Esophagus mucosa (tissue), 1 donor: ENCODE data around the gene IRX1. TPM values are rescaled to one million over a fixed set of nuclear protein-coding genes. Genes with fewer than 3 reads are reported as not detected.
A peak's percentile ranks its signal among the peaks of the same experiment; 100 is the strongest.

ENCODE experiments used
- ATAC-seq: fragments of 200-7000 bp; cut with Tn5 transposase; one replicate; pipeline ENCODE4 v1.9.1; 2020
- total RNA-seq: library from RNA; stranded (reverse); gene quantifications from one replicate; pipeline ENCODE4 v1.2.4, GENCODE V29; 2023
- donor health status: DM: yes; HTN: yes; CAD: no.

The IRX1 gene
- total RNA-seq, 1 donor from 2014 or later, result 1.1 TPM

- ATAC-seq, result no peak
Measured at GRCh38 chr5:3600106-3601060, 4.8 kb downstream of the IRX1 start.

GRCh38 chr5:3601061-3601710 is 5.6 kb downstream of the IRX1 start:
- no peak for ATAC-seq

- no peak for ATAC-seq
Measured at GRCh38 chr5:3601911-3602782, 6.5 kb downstream of the IRX1 start.

DNA sequence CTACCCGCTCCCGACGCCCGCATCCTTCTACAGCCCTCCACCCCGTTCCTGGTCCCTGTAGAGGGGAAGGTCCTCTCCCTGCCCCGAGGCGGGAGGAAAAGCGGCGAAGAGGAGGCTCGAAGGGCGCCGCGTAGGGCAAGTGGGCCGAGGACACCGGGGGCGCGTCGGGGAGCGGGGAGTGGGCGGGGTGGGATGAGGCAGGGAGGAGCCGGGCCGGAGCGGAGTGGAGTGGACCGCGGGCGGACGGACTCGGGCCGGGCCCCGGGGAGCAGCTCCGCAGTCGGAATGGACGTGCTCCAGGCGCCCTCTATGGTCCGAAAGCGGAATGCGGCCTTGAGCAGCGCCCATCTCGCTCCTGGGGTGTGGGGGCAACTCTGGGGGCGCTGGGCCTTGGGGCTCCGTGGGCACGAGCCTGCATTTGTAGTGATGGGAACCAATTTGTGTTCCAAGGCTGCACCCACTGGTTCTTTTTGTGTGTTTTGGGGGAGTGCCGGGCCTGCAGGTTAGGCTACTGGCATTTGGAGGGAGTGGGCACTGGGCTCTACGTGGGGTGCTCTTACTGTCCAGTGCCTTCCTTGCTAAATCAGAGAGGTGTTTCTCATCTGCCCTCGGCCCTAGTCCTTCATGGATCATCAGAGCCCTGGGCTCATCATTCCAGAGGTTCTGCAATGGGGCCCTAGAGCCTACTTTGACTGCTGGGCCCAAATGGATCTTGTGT is 7.3 kb downstream of the IRX1 start:
- peak; percentile 51 for ATAC-seq

DNA sequence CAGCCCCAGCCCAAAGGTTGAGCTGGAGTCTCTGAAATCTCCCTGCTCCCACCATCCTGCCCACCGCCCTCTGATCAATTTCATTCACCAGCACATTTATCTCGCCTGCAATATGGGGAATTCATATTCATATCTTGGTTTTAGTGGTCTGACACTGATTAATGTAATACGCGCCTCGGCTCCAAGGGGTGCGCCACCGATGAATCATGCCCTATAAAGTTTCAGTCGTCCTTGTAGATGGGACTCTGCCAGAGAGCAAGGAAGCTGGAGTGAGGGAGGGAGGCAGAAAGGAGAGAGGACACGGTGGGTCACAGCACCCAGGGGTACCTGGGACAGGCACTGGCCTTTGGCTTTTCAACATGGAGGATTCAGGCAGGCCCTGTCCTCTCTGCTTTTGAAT is 8.9 kb downstream of the IRX1 start:
- ATAC-seq, result no peak

DNA sequence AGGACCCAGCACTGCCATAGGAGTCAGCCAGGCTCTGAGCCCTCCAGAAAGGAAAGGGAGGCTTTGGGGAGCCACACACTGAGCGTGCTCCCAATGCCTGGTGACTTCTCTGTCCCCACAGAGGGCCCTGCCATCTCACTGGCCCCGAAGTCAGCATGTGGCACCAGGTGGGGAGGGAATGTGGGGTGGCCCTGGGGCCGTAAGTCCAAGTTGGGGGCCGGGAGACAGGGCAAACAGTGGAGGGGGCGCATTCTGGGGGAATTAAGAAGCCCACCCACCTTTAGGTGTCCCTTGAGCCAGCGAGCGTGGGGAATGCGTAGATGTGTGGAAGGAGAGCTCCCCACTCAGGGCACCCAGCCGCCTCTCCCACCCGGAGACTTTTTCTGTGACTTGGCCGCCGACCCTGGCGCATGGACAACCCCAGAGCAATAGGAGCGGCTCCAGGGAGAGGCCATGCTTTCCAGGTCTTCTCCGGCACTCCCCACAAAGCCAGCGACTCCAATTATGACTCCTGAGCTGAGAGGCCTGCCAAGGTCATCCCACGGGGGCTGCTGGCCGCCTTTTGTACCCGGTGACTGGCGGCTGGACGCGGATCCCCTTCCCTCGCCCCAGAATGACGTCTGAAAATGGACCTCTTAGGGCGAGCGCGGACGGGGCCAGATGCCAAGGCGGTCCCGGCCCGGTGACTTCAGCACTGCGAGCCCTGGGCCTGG is 9.8 kb downstream of the IRX1 start:
- no peak for ATAC-seq

GRCh38 chr5:3606121-3606831 is 10.6 kb downstream of the IRX1 start:
- ATAC-seq, result no peak

DNA sequence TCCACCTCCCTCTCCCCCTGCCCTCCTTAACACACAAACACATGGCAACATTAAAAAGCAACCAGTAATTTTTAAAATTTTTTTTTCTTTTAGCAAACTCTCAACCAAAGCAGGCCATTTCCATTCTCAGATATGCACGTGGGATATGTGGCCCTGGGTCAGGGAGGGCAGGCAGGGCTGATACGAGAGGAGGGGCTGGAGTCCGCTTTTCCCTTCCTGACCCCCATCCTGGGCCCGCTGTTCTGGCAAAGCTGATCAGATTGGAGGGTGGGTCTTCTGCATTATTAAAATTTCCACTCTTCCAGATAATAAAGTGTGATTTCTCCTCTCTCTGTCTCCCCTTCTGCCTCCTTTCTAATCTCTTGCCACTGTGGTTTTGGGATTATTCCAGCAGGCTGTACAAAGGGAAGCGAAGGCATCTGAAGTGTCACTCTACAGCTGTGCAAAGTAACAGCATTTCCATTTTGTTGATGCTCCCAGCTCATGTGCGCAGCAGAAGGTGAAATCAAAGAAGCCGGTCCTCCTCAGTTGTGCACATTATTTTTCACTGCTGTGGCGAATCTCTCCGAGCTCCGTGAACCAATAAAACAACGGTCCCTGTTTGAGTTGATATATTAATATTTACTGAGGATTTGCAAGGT is 12.0 kb downstream of the IRX1 start:
- no peak for ATAC-seq

DNA sequence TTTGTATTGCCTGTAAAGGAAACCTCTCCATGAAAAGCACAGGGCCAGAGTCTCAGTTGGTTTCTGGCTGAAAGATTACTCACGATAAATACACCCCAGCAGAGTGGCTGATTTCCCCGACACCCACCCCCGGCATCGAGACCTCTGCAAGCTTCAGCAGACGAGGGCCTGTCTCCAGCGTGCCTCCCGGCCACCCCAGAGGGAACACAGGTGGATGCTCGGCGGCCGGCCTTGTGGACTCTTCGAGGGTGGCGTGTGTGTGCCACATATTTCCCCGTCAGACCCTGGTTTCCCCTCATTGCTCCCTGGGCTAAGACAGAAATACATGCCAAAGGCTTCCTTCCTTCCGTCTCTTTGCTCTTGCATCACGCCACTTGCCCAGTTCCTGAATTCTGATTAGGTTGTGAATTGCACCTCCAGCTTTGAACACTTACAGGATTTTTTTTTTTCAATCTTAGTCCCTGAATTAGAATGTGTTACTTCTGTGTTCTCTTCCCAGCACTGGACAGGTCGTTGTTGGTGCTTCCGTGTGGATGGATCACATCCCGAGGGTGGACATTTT is 13.6 kb downstream of the IRX1 start:
- no peak for ATAC-seq

GRCh38 chr5:3612591-3613042 is 17.0 kb downstream of the IRX1 start:
- no peak for ATAC-seq

DNA sequence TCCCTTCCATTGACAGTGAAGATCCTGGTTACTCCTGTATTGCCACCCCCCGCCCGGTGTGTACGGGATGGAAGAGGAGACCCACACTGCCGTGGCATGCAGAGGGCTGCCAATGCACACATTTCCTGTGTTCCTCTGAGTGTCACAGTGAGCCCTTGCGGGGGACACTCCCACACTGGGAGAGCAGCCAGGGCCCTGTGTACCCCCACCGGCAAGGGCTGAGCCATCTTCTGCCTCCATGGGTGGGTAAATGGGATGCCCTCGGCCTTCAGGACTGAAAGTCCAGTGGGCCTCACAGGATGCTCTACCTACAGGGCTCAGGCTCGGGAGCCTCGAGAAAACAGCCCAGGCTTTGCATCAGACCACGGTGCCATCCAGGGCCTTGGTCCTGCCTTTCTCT is 18.1 kb downstream of the IRX1 start:
- ATAC-seq, result no peak

- ATAC-seq, result no peak
Measured at GRCh38 chr5:3615217-3615616, 19.6 kb downstream of the IRX1 start.

DNA sequence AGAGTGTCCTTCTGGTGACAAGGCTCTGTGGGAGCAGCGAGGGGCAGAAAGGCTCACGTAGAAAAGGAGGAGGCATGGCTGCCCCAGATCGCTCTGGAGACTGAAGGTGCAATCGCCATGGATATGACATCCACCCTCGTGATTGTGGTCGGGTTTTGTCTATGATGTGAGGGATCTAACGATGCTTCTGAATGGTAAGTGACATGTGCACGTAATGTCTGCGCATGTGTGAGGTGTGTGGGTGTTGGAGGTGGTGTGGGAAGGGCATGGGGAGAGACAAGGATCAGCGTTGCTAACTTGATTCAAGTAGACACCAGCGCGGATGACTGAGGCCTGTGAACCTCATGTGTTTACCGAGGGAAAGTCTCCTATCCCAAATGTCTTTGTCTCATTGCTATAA is 20.2 kb downstream of the IRX1 start:
- ATAC-seq, result no peak

- no peak for ATAC-seq
Measured at GRCh38 chr5:3619579-3619978, 23.9 kb downstream of the IRX1 start.

DNA sequence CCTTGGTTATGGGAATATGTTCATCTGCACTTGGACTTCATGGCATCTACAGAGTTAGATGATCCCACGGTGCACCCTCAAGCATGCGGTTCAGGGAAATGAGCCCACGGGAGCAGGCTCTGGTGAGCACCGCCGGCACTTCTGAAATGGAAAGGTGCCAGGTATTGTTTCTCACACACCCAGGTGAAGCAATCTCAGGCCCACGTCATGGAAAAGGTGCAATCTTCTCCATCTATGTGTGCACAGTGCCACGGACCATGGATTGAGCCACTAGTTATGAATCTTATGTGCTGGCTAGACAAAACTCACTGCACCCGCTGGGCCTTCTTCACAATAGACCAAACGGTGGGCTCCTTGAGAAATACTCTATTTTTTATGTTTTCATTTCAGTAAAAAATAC is 27.3 kb downstream of the IRX1 start:
- ATAC-seq, result no peak

DNA sequence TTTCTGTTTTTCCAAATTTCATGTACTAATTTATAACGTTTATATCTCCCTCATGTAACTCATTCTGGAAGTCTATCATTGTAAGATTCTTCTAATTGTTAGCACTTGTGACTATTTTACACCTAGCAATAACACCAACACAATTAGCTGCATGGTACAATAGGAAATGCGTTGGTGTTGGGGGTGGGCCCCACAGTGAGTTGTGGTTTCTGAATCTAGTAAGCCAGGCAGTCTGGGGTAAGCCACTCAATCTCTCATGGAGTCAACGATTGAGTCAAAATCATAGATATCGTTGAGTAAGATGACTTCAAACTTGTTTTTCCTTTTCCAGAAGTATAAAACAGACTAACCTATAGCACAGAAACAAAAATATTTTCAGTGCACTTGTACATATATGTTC is 30.0 kb downstream of the IRX1 start:
- no peak for ATAC-seq

GRCh38 chr5:3634061-3634460 is 38.4 kb downstream of the IRX1 start:
- ATAC-seq, result peak; percentile 23

- ATAC-seq, result no peak
Measured at GRCh38 chr5:3639175-3639574, 43.5 kb downstream of the IRX1 start.

DNA sequence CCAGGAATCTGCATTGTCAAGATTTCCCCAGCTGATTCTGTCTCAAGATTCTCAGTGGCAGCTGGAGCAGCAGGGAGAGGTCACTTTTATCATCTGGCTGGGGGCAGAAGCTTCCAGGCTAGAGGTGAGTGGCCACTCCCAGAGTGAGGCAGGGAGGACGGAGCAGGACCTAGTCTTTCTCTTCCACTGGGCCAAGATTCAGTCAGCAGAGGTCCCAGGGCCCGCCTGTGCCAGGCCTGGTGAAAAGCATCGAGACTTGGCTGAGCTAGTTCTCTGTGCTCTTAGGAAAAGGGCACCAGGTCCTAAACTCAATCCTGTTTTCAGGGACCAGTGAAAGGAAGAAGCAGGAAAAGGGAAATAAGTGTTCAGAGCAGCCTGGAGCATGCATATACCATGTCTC is 46.6 kb downstream of the IRX1 start:
- no peak for ATAC-seq

DNA sequence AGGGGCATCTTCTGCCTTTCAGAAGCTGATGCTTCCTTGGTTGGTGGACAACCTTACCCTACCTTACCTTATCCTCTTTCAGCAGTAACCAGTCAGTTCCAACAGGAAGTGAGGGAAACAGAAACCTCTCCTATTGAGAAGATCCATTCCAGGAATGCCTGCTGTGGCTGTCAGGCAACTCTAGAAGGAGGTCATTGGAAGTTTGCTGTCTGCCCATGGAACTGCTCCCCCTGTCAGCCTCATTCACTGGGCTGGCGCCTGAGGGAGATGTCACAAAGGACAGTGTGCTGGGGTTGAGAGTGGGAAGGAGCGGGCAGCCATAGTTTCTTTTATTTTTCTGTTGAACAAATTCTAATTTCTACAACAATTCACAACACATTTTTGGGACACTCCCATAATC is 54.7 kb downstream of the IRX1 start:
- no peak for ATAC-seq
